DMS79 (cell line): ENCODE data around the gene XYLT1.

Source experiments
- DNase-seq: peaks from one replicate; lab custom pipeline; 2025; lab: John Stamatoyannopoulos, UW

XYLT1 gene

GRCh38 chr16:17257426-17258023, 213.2 kb downstream of the XYLT1 start:
- DNase-seq, result no peak

GRCh38 chr16:17252701-17253100, 218.1 kb downstream of the XYLT1 start:
- DNase-seq, result no peak

GRCh38 chr16:17252064-17252463, 218.7 kb downstream of the XYLT1 start:
- peak; percentile 45 for DNase-seq

- no peak for DNase-seq
These were observed 219.3 kb downstream of the XYLT1 start for GRCh38 chr16:17251496-17251895.

- peak; percentile 76 for DNase-seq
These were observed 223.6 kb downstream of the XYLT1 start for GRCh38 chr16:17246974-17247732.

GRCh38 chr16:17246268-17246885, 224.4 kb downstream of the XYLT1 start:
- no peak for DNase-seq

GRCh38 chr16:17245776-17246175, 225.0 kb downstream of the XYLT1 start:
- DNase-seq, result no peak

GRCh38 chr16:17244872-17245551, 225.7 kb downstream of the XYLT1 start:
- no peak for DNase-seq

- DNase-seq, result no peak
These were observed 229.4 kb downstream of the XYLT1 start for GRCh38 chr16:17241264-17241835.

- no peak for DNase-seq
These were observed 232.3 kb downstream of the XYLT1 start for GRCh38 chr16:17238285-17239028.

GRCh38 chr16:17237350-17237944, 233.3 kb downstream of the XYLT1 start:
- DNase-seq, result no peak

- DNase-seq, result no peak
These were observed 235.5 kb downstream of the XYLT1 start for GRCh38 chr16:17235147-17235815.

GRCh38 chr16:17233318-17234002, 237.3 kb downstream of the XYLT1 start:
- no peak for DNase-seq

GRCh38 chr16:17232487-17232886, 238.3 kb downstream of the XYLT1 start:
- DNase-seq, result no peak

GRCh38 chr16:17231972-17232371, 238.8 kb downstream of the XYLT1 start:
- no peak for DNase-seq

- DNase-seq, result no peak
These were observed 239.7 kb downstream of the XYLT1 start for GRCh38 chr16:17230932-17231581.

GRCh38 chr16:17229766-17230165, 241.0 kb downstream of the XYLT1 start:
- DNase-seq, result no peak

- no peak for DNase-seq
These were observed 241.6 kb downstream of the XYLT1 start for GRCh38 chr16:17229131-17229530.

- DNase-seq, result no peak
These were observed 242.1 kb downstream of the XYLT1 start for GRCh38 chr16:17228708-17229055.
